Spleen (tissue), 7 donors: Measurements from ENCODE around the gene TRPC1.

Source experiments
- POLR2AphosphoS5 ChIP-seq, 3 donors: sonication (generic); formaldehyde crosslinking; IDR thresholded peaks; one replicate each; pipeline ENCODE4 v1.5.1; 2017; ENCODE audit warnings: antibody characterized with exemption in 3 of 3
- TF ChIP-seq, protein P1 (sequence below), 11 experiments: fragments of 200-600 bp in 7 of 11; fragments of 450-650 bp in 4 of 11; sonication (generic) in 4 of 11; IDR thresholded peaks in 8 of 11; conservative IDR thresholded peaks in 3 of 11; 1 replicate in 7 of 11; 2 replicates in 4 of 11; pipeline versions ENCODE4 v1.4.0 to v1.8.0; 2016 to 2021; ENCODE audit warnings: antibody characterized with exemption in 11 of 11, inconsistent platforms in 4 of 11, mild to moderate bottlenecking in 1 of 11
- donor health status: DM: no; HTN: no; CAD: no; lungs with moderate emphysema.
- donor health status: DM: no; HTN: no; CAD: no.
- donor health status: DM: no; HTN: no; CAD: no.

DNA sequence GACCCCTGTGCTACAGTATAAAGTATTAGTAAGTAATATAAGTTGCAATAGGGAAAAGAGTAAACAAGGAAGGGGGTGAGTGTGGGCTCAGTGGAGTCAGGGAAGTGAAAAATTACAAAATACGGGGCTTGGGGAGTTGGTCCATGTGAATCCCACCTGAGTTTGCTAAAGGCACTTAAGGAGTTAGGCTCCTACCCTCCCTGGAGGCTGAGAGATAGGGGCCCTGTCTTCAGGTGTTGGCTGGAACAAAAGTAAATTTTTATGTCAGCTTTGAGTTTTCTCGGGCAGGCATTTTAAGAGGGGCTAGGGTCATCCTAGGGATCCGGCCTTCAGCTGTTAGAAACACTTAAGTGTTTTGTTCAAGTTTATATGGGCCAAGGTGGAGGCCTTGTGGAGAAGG lies 8.2 kb downstream of the TRPC1 start:
- TF ChIP-seq, protein P1, sequence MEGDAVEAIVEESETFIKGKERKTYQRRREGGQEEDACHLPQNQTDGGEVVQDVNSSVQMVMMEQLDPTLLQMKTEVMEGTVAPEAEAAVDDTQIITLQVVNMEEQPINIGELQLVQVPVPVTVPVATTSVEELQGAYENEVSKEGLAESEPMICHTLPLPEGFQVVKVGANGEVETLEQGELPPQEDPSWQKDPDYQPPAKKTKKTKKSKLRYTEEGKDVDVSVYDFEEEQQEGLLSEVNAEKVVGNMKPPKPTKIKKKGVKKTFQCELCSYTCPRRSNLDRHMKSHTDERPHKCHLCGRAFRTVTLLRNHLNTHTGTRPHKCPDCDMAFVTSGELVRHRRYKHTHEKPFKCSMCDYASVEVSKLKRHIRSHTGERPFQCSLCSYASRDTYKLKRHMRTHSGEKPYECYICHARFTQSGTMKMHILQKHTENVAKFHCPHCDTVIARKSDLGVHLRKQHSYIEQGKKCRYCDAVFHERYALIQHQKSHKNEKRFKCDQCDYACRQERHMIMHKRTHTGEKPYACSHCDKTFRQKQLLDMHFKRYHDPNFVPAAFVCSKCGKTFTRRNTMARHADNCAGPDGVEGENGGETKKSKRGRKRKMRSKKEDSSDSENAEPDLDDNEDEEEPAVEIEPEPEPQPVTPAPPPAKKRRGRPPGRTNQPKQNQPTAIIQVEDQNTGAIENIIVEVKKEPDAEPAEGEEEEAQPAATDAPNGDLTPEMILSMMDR (IDR thresholded peaks at IDR 0.05 in 8 of 11, conservative IDR thresholded peaks at IDR 0.05 in 3 of 11), result no peak
- no peak for TF ChIP-seq POLR2AphosphoS5 (IDR thresholded peaks at IDR 0.05)
